SK-N-MC (cell line): ENCODE data around the gene ZCCHC3.

Experiments used
- EZH2 ChIP-seq: fragments of 200-600 bp; sonication (generic); IDR thresholded peaks from one replicate; pipeline ENCODE4 v1.6.1; 2017; ENCODE audit warnings: antibody characterized with exemption
- FOXP2 ChIP-seq: optimal IDR thresholded peaks from 2 replicates; pipeline ENCODE3; 2011; ENCODE audit warnings: mild to moderate bottlenecking, moderate library complexity; ENCODE audit not compliant: insufficient read depth; ENCODE audit errors: extremely low read length, control extremely low read depth
- POLR2AphosphoS5 ChIP-seq: IDR thresholded peaks from 2 replicates; pipeline ENCODE4 v1.6.1; 2012; ENCODE audit warnings: mild to moderate bottlenecking, low read depth, low read length, borderline replicate concordance

DNA sequence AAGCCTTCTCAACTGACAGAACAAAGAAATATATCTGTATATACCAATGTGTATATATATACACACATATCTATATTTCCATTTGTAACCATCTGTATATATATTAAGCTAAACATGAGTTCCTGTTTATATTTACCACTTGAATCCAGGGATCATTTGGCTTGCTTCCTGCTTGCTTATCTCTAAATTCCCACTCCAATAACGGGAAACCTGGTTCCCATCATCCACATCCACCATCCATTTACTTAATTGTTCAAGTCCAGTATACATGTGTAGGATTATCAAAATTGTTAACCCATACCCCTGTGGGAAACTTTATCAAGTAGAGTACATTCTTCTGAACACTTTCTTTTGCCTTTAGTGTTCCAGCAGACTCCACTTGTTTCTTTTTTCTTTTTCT lies 15.5 kb downstream of the ZCCHC3 start:
- TF ChIP-seq POLR2AphosphoS5 (no peak), EZH2 (no peak), FOXP2 (no peak)
